Fibroblast of lung (primary cell): ENCODE results near the gene CNIH4. TPM values are rescaled to one million over a fixed set of nuclear protein-coding genes. Genes with fewer than 3 reads are reported as not detected.
"Not testable (repeated sequence)": the region's sequence is repeated elsewhere in the genome, so short reads cannot be mapped to it uniquely, and the experiment has no call there.

Experiments
- DNase-seq, 2 donors: peaks; one replicate each; pipeline versions ENCODE4 v3.0.0 to v3.0.0-alpha.2; 2010; ENCODE audit warnings: low read depth in 2 of 2
- H2AFZ ChIP-seq: 2 replicates; pipeline ENCODE4 v1.5.1; 2012; ENCODE audit warnings: low read length, control low read depth, inconsistent platforms
- H3K27ac ChIP-seq: 2 replicates; pipeline ENCODE4 v1.5.1; 2011; ENCODE audit warnings: low read length, control low read depth; ENCODE audit not compliant: insufficient read depth
- H3K27me3 ChIP-seq: 2 replicates; pipeline ENCODE4 v1.5.1; 2011; ENCODE audit warnings: mild to moderate bottlenecking, low read length; ENCODE audit not compliant: control insufficient read depth, insufficient read depth
- H3K36me3 ChIP-seq: 2 replicates; pipeline ENCODE4 v1.5.1; 2011; ENCODE audit warnings: low read length; ENCODE audit not compliant: control insufficient read depth, insufficient read depth
- H3K4me1 ChIP-seq: 2 replicates; pipeline ENCODE4 v1.5.1; 2011; ENCODE audit warnings: low read length; ENCODE audit not compliant: control insufficient read depth, insufficient read depth; ENCODE audit errors: extremely low read depth
- H3K4me2 ChIP-seq: 2 replicates; pipeline ENCODE4 v1.5.1; 2011; ENCODE audit warnings: low read length, control low read depth; ENCODE audit not compliant: insufficient read depth; ENCODE audit errors: extremely low read depth
- H3K4me3 ChIP-seq, 4 experiments: fragments of 200-600 bp in 1 of 4; sonication (generic) in 1 of 4; replicated peaks in 1 of 4; 2 replicates each; pipeline ENCODE4 v1.5.1; 2011 to 2016; ENCODE audit warnings: low read length in 4 of 4, low read depth in 3 of 4, mild to moderate bottlenecking in 3 of 4, control low read depth in 2 of 4, inconsistent platforms in 1 of 4, mixed read lengths in 1 of 4; ENCODE audit not compliant: insufficient read depth in 1 of 4; ENCODE audit errors: control extremely low read depth in 1 of 4
- H3K79me2 ChIP-seq: 2 replicates; pipeline ENCODE4 v1.5.1; 2012; ENCODE audit warnings: mild to moderate bottlenecking, low read length, inconsistent platforms; ENCODE audit not compliant: control insufficient read depth, insufficient read depth
- H3K9ac ChIP-seq: 2 replicates; pipeline ENCODE4 v1.5.1; 2011; ENCODE audit warnings: mild to moderate bottlenecking, low read length, control low read depth; ENCODE audit not compliant: insufficient read depth
- H3K9me3 ChIP-seq: 2 replicates; pipeline ENCODE4 v1.5.1; 2012; ENCODE audit warnings: low read depth, low read length; ENCODE audit not compliant: control insufficient read depth, insufficient read depth
- H4K20me1 ChIP-seq: 2 replicates; pipeline ENCODE4 v1.5.1; 2011; ENCODE audit warnings: low read length; ENCODE audit not compliant: control insufficient read depth, insufficient read depth; ENCODE audit errors: extremely low read depth
- CTCF ChIP-seq, 2 donors: IDR thresholded peaks in 1 of 2; conservative IDR thresholded peaks in 1 of 2; 1 replicate in 1 of 2; 2 replicates in 1 of 2; pipeline ENCODE4 v1.5.1; 2011 to 2012; ENCODE audit warnings: low read length in 2 of 2, control low read depth in 1 of 2, inconsistent platforms in 1 of 2, low read depth in 1 of 2, mild to moderate bottlenecking in 1 of 2
- EZH2 ChIP-seq: IDR thresholded peaks from 2 replicates; pipeline ENCODE4 v1.5.1; 2012; ENCODE audit warnings: low read length, control low read depth, mild to moderate bottlenecking; ENCODE audit errors: missing control alignments
- polyA plus RNA-seq, 2 donors: library from polyadenylated mRNA; depleted of rRNA in 1 of 2; stranded (reverse) in 1 of 2; unstranded in 1 of 2; fragments of >200 nt; gene quantifications; 2 replicates each; pipeline ENCODE4 v1.2.1, GENCODE V29; 2011 to 2012; ENCODE audit warnings: missing spikeins in 1 of 2
- total RNA-seq: library from RNA; depleted of rRNA; stranded (reverse); fragments of >200 nt; gene quantifications from 2 replicates; pipeline ENCODE4 v1.2.1, GENCODE V29; 2014

The CNIH4 gene
- total and polyA plus RNA-seq, 2 donors (not counting 1 experiment from before 2014, with no cell fraction given): 76.0 to 109 TPM

GRCh38 chr1:224411766-224412165 lies 55.1 kb downstream of the CNIH4 start:
- no peaks in the 10 kb centered on the region for H3K27me3 ChIP-seq
- H3K79me2 ChIP-seq: no peaks in the 10 kb centered on the region
- no peaks in the 10 kb centered on the region for H4K20me1 ChIP-seq
- no peak overlapping the region for H3K4me3 ChIP-seq
- no peak overlapping the region for H2AFZ ChIP-seq
- H3K4me1 ChIP-seq: no peaks in the 10 kb centered on the region
- H3K9ac ChIP-seq: no peak overlapping the region
- H3K27ac ChIP-seq: no peak overlapping the region
- H3K36me3 ChIP-seq: peaks cover 6% of the 10 kb centered on the region
- TF ChIP-seq EZH2 (no peak), CTCF (conservative IDR thresholded peaks at IDR 0.05 in 1 of 2, IDR thresholded peaks at IDR 0.05 in 1 of 2; ENCODE audit: low read depth in 1 of 2, low read length in 2 of 2) (no peak)
- H3K4me2 ChIP-seq: no peak overlapping the region
- H3K9me3 ChIP-seq: no peaks in the 10 kb centered on the region
- DNase-seq: peak in 1 of 2 donors; percentile 56

DNA sequence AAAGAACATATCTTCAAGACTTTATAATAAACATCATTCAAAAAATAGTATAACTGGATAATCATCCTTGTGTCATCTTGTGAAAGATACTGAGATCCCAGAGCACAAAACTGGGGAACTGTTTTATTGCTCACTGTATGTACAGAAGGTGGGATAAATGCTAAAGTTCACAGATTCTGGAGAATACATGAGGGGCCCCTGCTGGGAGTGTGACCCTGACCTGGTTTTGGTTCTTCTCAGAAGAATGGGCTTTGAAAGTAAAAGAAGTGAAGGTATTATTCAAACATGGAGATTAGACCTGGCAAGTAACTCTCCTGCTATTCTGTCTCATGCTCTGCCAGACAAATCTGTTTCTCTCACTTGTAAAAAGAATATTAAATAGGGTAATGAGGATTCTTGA lies 63.4 kb downstream of the CNIH4 start:
- DNase-seq: no peak
- Histone ChIP-seq H3K4me3 (no peak overlapping the region), H3K9ac (no peak overlapping the region), H3K79me2 (peaks cover 5% of the 10 kb centered on the region), H3K4me2 (no peak overlapping the region), H3K27ac (no peak overlapping the region), H3K4me1 (no peaks in the 10 kb centered on the region), H2AFZ (no peak overlapping the region), H3K9me3 (no peaks in the 10 kb centered on the region), H3K36me3 (peaks cover 14% of the 10 kb centered on the region), H3K27me3 (no peaks in the 10 kb centered on the region), H4K20me1 (no peaks in the 10 kb centered on the region)
- TF ChIP-seq EZH2: no peak
- no peak for TF ChIP-seq CTCF (conservative IDR thresholded peaks at IDR 0.05 in 1 of 2, IDR thresholded peaks at IDR 0.05 in 1 of 2; ENCODE audit: low read depth in 1 of 2, low read length in 2 of 2)

- no peak overlapping the region for H3K27ac ChIP-seq
- H3K9me3 ChIP-seq: no peaks in the 10 kb centered on the region
- no peak for DNase-seq
- no peak overlapping the region for H3K4me3 ChIP-seq
- peaks cover 8% of the 10 kb centered on the region for H3K36me3 ChIP-seq
- no peak for TF ChIP-seq EZH2
- no peak for TF ChIP-seq CTCF (conservative IDR thresholded peaks at IDR 0.05 in 1 of 2, IDR thresholded peaks at IDR 0.05 in 1 of 2; ENCODE audit: low read depth in 1 of 2, low read length in 2 of 2)
- H3K27me3 ChIP-seq: no peaks in the 10 kb centered on the region
- no peak overlapping the region for H2AFZ ChIP-seq
- no peak overlapping the region for H3K9ac ChIP-seq
- no peak overlapping the region for H3K4me2 ChIP-seq
- H3K4me1 ChIP-seq: peaks cover 4% of the 10 kb centered on the region
- no peaks in the 10 kb centered on the region for H4K20me1 ChIP-seq
- H3K79me2 ChIP-seq: peaks cover 37% of the 10 kb centered on the region
Observed at GRCh38 chr1:224425279-224425884, 68.7 kb downstream of the CNIH4 start.

- H4K20me1 ChIP-seq, H3K9me3 ChIP-seq, DNase-seq, H3K9ac ChIP-seq, H3K4me3 ChIP-seq, H3K27me3 ChIP-seq, H3K4me2 ChIP-seq, H3K36me3 ChIP-seq, H2AFZ ChIP-seq: not testable (repeated sequence)
- Histone ChIP-seq H3K4me1 (peaks cover 10% of the 10 kb centered on the region), H3K79me2 (peaks cover 44% of the 10 kb centered on the region), H3K27ac (peak overlapping the region; percentile 4)
Observed at GRCh38 chr1:224426869-224427268, 70.2 kb downstream of the CNIH4 start.
